B cell (primary cell): ENCODE data around the gene SEMA3A. TPM values are rescaled to one million over a fixed set of nuclear protein-coding genes. Genes with fewer than 3 reads are reported as not detected.

ENCODE experiments used
- ATAC-seq: fragments of 200-7000 bp; cut with Tn5 transposase; one replicate; pipeline ENCODE4 v1.10.0; 2021; ENCODE audit warnings: low read depth, mild to moderate bottlenecking, moderate number of reproducible peaks, moderate library complexity
- CTCF ChIA-PET: fragments of 350-600 bp; sonication (Branson Sonifier 250); formaldehyde crosslinking; loops from one replicate; lab custom pipeline; 2021; ENCODE audit warnings: antibody characterized with exemption, inconsistent platforms; lab: Charles Lee
- POLR2A ChIA-PET: fragments of 350-600 bp; sonication (Branson Sonifier 250); formaldehyde crosslinking; loops from one replicate; lab custom pipeline; 2021; ENCODE audit warnings: antibody characterized with exemption; lab: Charles Lee
- DNase-seq: peaks from one replicate; pipeline ENCODE4 v3.0.0; 2013
- H2AFZ ChIP-seq: 2 replicates; pipeline ENCODE4 v1.6.1; 2012; ENCODE audit warnings: mild to moderate bottlenecking, low read depth, low read length; ENCODE audit not compliant: insufficient read depth, poor library complexity, severe bottlenecking
- H3K27ac ChIP-seq, 2 donors: 1 replicate in 1 of 2; 2 replicates in 1 of 2; pipeline ENCODE4 v1.5.1; 2012 to 2013; ENCODE audit warnings: low read length in 2 of 2, mild to moderate bottlenecking in 2 of 2, moderate library complexity in 1 of 2
- H3K27me3 ChIP-seq, 4 experiments: fragments of 200-600 bp in 1 of 4; sonication (generic) in 1 of 4; replicated peaks in 1 of 4; 1 replicate in 2 of 4; 2 replicates in 2 of 4; pipeline versions ENCODE4 v1.6.1 to v1.7.0; 2013 to 2016; ENCODE audit warnings: low read length in 3 of 4, mild to moderate bottlenecking in 2 of 4, mixed read lengths in 1 of 4, moderate library complexity in 1 of 4; ENCODE audit not compliant: insufficient read depth in 4 of 4, control insufficient read depth in 3 of 4; ENCODE audit errors: control extremely low read depth in 1 of 4
- H3K36me3 ChIP-seq, 2 experiments: replicated peaks in 1 of 2; 1 replicate in 1 of 2; 2 replicates in 1 of 2; pipeline versions ENCODE4 v1.6.1 to v1.7.1; 2013; ENCODE audit warnings: low read length in 1 of 2; ENCODE audit not compliant: insufficient read depth in 2 of 2, control insufficient read depth in 1 of 2; ENCODE audit errors: control extremely low read depth in 1 of 2, extremely low read depth in 1 of 2
- H3K4me1 ChIP-seq, 2 donors: fragments of 200-600 bp in 1 of 2; sonication (generic) in 1 of 2; 1 replicate in 1 of 2; 2 replicates in 1 of 2; pipeline versions ENCODE4 v1.5.1 to v1.6.1; 2013 to 2017; ENCODE audit warnings: low read length in 2 of 2; ENCODE audit not compliant: control insufficient read depth in 2 of 2, insufficient read depth in 2 of 2
- H3K4me2 ChIP-seq: replicated peaks from 2 replicates; pipeline ENCODE3; 2012; ENCODE audit warnings: mild to moderate bottlenecking, low read depth, low read length; ENCODE audit not compliant: poor library complexity, severe bottlenecking
- H3K4me3 ChIP-seq, 5 experiments: fragments of 200-600 bp in 1 of 5; sonication (generic) in 1 of 5; 1 replicate in 3 of 5; 2 replicates in 2 of 5; pipeline versions ENCODE4 v1.5.1 to v1.7.0; 2011 to 2016; ENCODE audit warnings: low read length in 4 of 5, mild to moderate bottlenecking in 4 of 5, low read depth in 2 of 5, control low read depth in 1 of 5, moderate library complexity in 1 of 5; ENCODE audit not compliant: insufficient read depth in 1 of 5; ENCODE audit errors: control extremely low read depth in 1 of 5, extremely low read depth in 1 of 5
- H3K79me2 ChIP-seq: fragments of 200-600 bp; sonication (generic); one replicate; pipeline ENCODE4 v1.6.0; 2016; ENCODE audit warnings: low read length; ENCODE audit not compliant: control insufficient read depth, insufficient read depth
- H3K9ac ChIP-seq: fragments of 200-600 bp; sonication (generic); 2 replicates; pipeline ENCODE4 v1.6.1; 2017; ENCODE audit warnings: mild to moderate bottlenecking, low read length, moderate library complexity
- H3K9me3 ChIP-seq, 3 donors: one replicate each; pipeline versions ENCODE4 v1.6.1 to v1.7.1; 2013; ENCODE audit warnings: low read length in 2 of 3; ENCODE audit not compliant: control insufficient read depth in 2 of 3, insufficient read depth in 1 of 3; ENCODE audit errors: control extremely low read depth in 1 of 3
- H4K20me1 ChIP-seq: 2 replicates; pipeline ENCODE4 v1.6.0; 2012; ENCODE audit warnings: mild to moderate bottlenecking, low read length; ENCODE audit not compliant: insufficient read depth, control insufficient read depth, poor library complexity, severe bottlenecking
- H3K27ac Mint-ChIP-seq: one replicate; pipeline ENCODE4 v1.8.0; 2021; ENCODE audit warnings: mixed read lengths
- H3K27me3 Mint-ChIP-seq: one replicate; pipeline ENCODE4 v1.8.0; 2021; ENCODE audit warnings: mixed read lengths
- H3K4me1 Mint-ChIP-seq: one replicate; pipeline ENCODE4 v1.8.0; 2021; ENCODE audit warnings: mixed read lengths
- H3K4me3 Mint-ChIP-seq: one replicate; pipeline ENCODE4 v1.8.0; 2021; ENCODE audit warnings: mixed read lengths
- H3K9me3 Mint-ChIP-seq: one replicate; pipeline ENCODE4 v1.8.0; 2022; ENCODE audit warnings: mixed read lengths; ENCODE audit not compliant: insufficient read depth
- CTCF ChIP-seq: fragments of 200-600 bp; IDR thresholded peaks from one replicate; pipeline ENCODE4 v1.8.0; 2022; ENCODE audit warnings: antibody characterized with exemption, mild to moderate bottlenecking
- EZH2 ChIP-seq: IDR thresholded peaks from 2 replicates; pipeline ENCODE4 v1.6.1; 2012; ENCODE audit warnings: borderline replicate concordance, low read depth, mild to moderate bottlenecking, moderate library complexity, low read length; ENCODE audit not compliant: insufficient read depth, poor library complexity, severe bottlenecking
- WGBS: methylation state at CpG from one replicate; pipeline ENCODE4 v1.1.5; 2013; ENCODE audit warnings: missing lambda C conversion rate; ENCODE audit not compliant: insufficient coverage; 5-methylcytosine and 5-hydroxymethylcytosine counted together
- intact Hi-C: fragments of 100-400 bp; cut with micrococcal nuclease; formaldehyde crosslinking; loops from one replicate; pipeline ENCODE4 v1.10.0; 2022
- polyA plus RNA-seq: library from polyadenylated mRNA; depleted of rRNA; stranded (reverse); fragments of >200 nt; gene quantifications from 2 replicates; pipeline ENCODE4 v1.2.3, GENCODE V29; 2012
- total RNA-seq, 2 donors: library from RNA; stranded (reverse); fragments of 120-200 nt in 1 of 2; gene quantifications; 1 replicate in 1 of 2; 2 replicates in 1 of 2; pipeline versions ENCODE4 v1.2.3 to v1.2.4, GENCODE V29; 2013 to 2022

Gene SEMA3A
- total and polyA plus RNA-seq, 2 donors (not counting 1 experiment from before 2014, with no cell fraction given): not detected

- TF ChIP-seq CTCF: no peak
- TF ChIP-seq EZH2: no peak
- POLR2A ChIA-PET: no interaction called here
- H3K9me3 ChIP-seq: no peaks in the 10 kb centered on the region
- Mint-ChIP-seq H3K27me3 (no peaks in the 10 kb centered on the region), H3K4me1 (no peaks in the 10 kb centered on the region), H3K27ac (no peak overlapping the region), H3K4me3 (no peak overlapping the region), H3K9me3 (peaks cover 2% of the 10 kb centered on the region)
- ATAC-seq (no peak), DNase-seq (no peak)
- no peak overlapping the region for H3K9ac ChIP-seq
- no peaks in the 10 kb centered on the region for H3K79me2 ChIP-seq
- H3K4me3 ChIP-seq: no peak overlapping the region
- no peak overlapping the region for H3K4me2 ChIP-seq
- H3K36me3 ChIP-seq: no peaks in the 10 kb centered on the region
- no peaks in the 10 kb centered on the region for H3K4me1 ChIP-seq
- no peaks in the 10 kb centered on the region for H3K27me3 ChIP-seq
- WGBS: 65% methylated on average over 3 of the region's 5 CpGs
- CTCF ChIA-PET: no interaction called here
- no peak overlapping the region for H3K27ac ChIP-seq
- H4K20me1 ChIP-seq: no peaks in the 10 kb centered on the region
- H2AFZ ChIP-seq: no peak overlapping the region
- intact Hi-C loops: no loop called here
Measured at GRCh38 chr7:84022684-84023308, 171.8 kb downstream of the SEMA3A start.

- ChIA-PET POLR2A (no interaction called here), CTCF (no interaction called here)
- Histone ChIP-seq H3K9ac (no peak overlapping the region), H3K4me3 (no peak overlapping the region), H3K79me2 (no peaks in the 10 kb centered on the region), H3K27ac (no peak overlapping the region), H3K4me2 (no peak overlapping the region), H3K27me3 (no peaks in the 10 kb centered on the region), H3K36me3 (no peaks in the 10 kb centered on the region), H4K20me1 (no peaks in the 10 kb centered on the region), H2AFZ (no peak overlapping the region), H3K4me1 (no peaks in the 10 kb centered on the region), H3K9me3 (no peaks in the 10 kb centered on the region)
- no peaks in the 10 kb centered on the region for H3K27me3 Mint-ChIP-seq
- H3K4me3 Mint-ChIP-seq: no peak overlapping the region
- peaks cover 2% of the 10 kb centered on the region for H3K9me3 Mint-ChIP-seq
- intact Hi-C loops: no loop called here
- TF ChIP-seq CTCF: no peak
- TF ChIP-seq EZH2: no peak
- H3K27ac Mint-ChIP-seq: no peak overlapping the region
- H3K4me1 Mint-ChIP-seq: no peaks in the 10 kb centered on the region
- WGBS: no CpG with 5 or more reads among the region's 2 CpGs
- ATAC-seq (no peak), DNase-seq (no peak)
Measured at GRCh38 chr7:84022009-84022408, 172.6 kb downstream of the SEMA3A start.
